HL-60 (cell line): ENCODE results near the gene ZIC5.

Source experiments
- DNase-seq, 2 experiments: peaks; one replicate each; pipeline ENCODE4 v3.0.0-alpha.2; 2010 to 2020; ENCODE audit warnings: low read depth in 1 of 2, low spot score in 1 of 2
- H3K27ac ChIP-seq: fragments of 250-450 bp; sonication (Bioruptor Pico); replicated peaks from 2 replicates; pipeline ENCODE4 v1.5.1; 2020; ENCODE audit warnings: mild to moderate bottlenecking, moderate library complexity
- H3K27me3 ChIP-seq: fragments of 250-450 bp; sonication (Bioruptor Pico); 2 replicates; pipeline ENCODE4 v1.5.1; 2021; ENCODE audit warnings: mild to moderate bottlenecking, moderate library complexity; ENCODE audit not compliant: insufficient read depth, poor library complexity, severe bottlenecking
- H3K4me3 ChIP-seq: replicated peaks from 2 replicates; pipeline ENCODE4 v1.5.1; 2011; ENCODE audit warnings: mild to moderate bottlenecking, control low read depth, low read length; ENCODE audit not compliant: insufficient read depth
- CTCF ChIP-seq: IDR thresholded peaks from one replicate; pipeline ENCODE4 v1.5.1; 2011; ENCODE audit warnings: low read length, control low read depth, inconsistent platforms; ENCODE audit not compliant: insufficient read depth
- GABPA ChIP-seq: IDR thresholded peaks from 2 replicates; pipeline ENCODE4 v1.6.1; 2012; ENCODE audit warnings: low read depth
- POLR2AphosphoS5 ChIP-seq: IDR thresholded peaks from 2 replicates; pipeline ENCODE4 v1.6.1; 2012; ENCODE audit warnings: low read depth
- REST ChIP-seq: IDR thresholded peaks from 2 replicates; pipeline ENCODE4 v1.6.1; 2012; ENCODE audit warnings: low read depth; ENCODE audit not compliant: insufficient replicate concordance
- SPI1 ChIP-seq: IDR thresholded peaks from 2 replicates; pipeline ENCODE4 v1.6.1; 2012; ENCODE audit warnings: low read depth, mild to moderate bottlenecking, borderline replicate concordance
- long read RNA-seq: library from polyadenylated mRNA; unstranded; transcript quantifications from one replicate; pipeline ENCODE4 v2.0.0, GENCODE V29; 2020

Gene ZIC5
- long read RNA-seq: 0 reads

GRCh38 chr13:99971576-99972189 is at the start of gene ZIC5:
Gene ZIC5, minus strand, starts transcription at chr13:99971767. Its CDS starts 164 bp downstream, at chr13:99971603.
- H3K4me3 ChIP-seq: no peak within 1 kb of the TSS
- TF ChIP-seq REST (no peak), SPI1 (no peak), CTCF (no peak), POLR2AphosphoS5 (no peak), GABPA (no peak)
- peaks cover 86% of the 10 kb centered on the region for H3K27me3 ChIP-seq
- no peak within 1 kb of the TSS for H3K27ac ChIP-seq
- DNase-seq: no peak

- no peak for DNase-seq
- Histone ChIP-seq H3K4me3 (no peak overlapping the region), H3K27me3 (peaks cover 4% of the 10 kb centered on the region), H3K27ac (no peak overlapping the region)
- TF ChIP-seq CTCF (no peak), SPI1 (no peak), GABPA (no peak), REST (no peak), POLR2AphosphoS5 (no peak)
These were observed 48.3 kb upstream of the ZIC5 start for GRCh38 chr13:100019780-100020356.

- Histone ChIP-seq H3K27ac (no peak overlapping the region), H3K4me3 (no peak overlapping the region), H3K27me3 (peaks cover 12% of the 10 kb centered on the region)
- DNase-seq: no peak
- TF ChIP-seq CTCF (no peak), REST (no peak), SPI1 (no peak), POLR2AphosphoS5 (no peak), GABPA (no peak)
These were observed 43.1 kb upstream of the ZIC5 start for GRCh38 chr13:100014621-100015020.
